HEK293 (cell line): ENCODE measurements around the gene HTR3B.

Source experiments
- CTCF ChIA-PET: fragments of 350-600 bp; formaldehyde crosslinking; extraction: SDS; loops from one replicate; lab custom pipeline; 2021; ENCODE audit warnings: antibody characterized with exemption; lab: Yijun Ruan, JAX
- POLR2A ChIA-PET: fragments of 300-600 bp; formaldehyde crosslinking; extraction: SDS; loops from one replicate; lab custom pipeline; 2020; ENCODE audit warnings: antibody characterized with exemption, inconsistent platforms; lab: Yijun Ruan, JAX
- H3K27ac ChIP-seq: fragments of 200-500 bp; sonication (Bioruptor generic); 2 replicates; pipeline ENCODE4 v1.5.1; 2014; ENCODE audit warnings: low read depth, low read length, control low read depth, inconsistent platforms; ENCODE audit errors: extremely low read depth
- H3K36me3 ChIP-seq, 2 experiments: fragments of 200-500 bp in 1 of 2; sonication (Bioruptor generic) in 1 of 2; 1 replicate in 1 of 2; 2 replicates in 1 of 2; pipeline ENCODE4 v1.5.1; 2014 to 2017; ENCODE audit warnings: inconsistent platforms in 2 of 2, low read length in 2 of 2; ENCODE audit not compliant: control insufficient read depth in 2 of 2, insufficient read depth in 1 of 2
- H3K4me1 ChIP-seq: fragments of 200-500 bp; sonication (Bioruptor generic); 2 replicates; pipeline ENCODE4 v1.5.1; 2014; ENCODE audit warnings: mild to moderate bottlenecking, low read length, inconsistent platforms; ENCODE audit not compliant: control insufficient read depth, insufficient read depth
- H3K4me3 ChIP-seq: 2 replicates; pipeline ENCODE4 v1.5.1; 2011; ENCODE audit warnings: low read depth, mild to moderate bottlenecking, control low read depth, low read length, moderate library complexity
- H3K9me3 ChIP-seq: fragments of 200-500 bp; sonication (Bioruptor generic); 2 replicates; pipeline ENCODE4 v1.5.1; 2014; ENCODE audit warnings: low read depth, low read length, inconsistent platforms; ENCODE audit not compliant: control insufficient read depth, insufficient read depth
- ATF2 ChIP-seq: fragments of 450-650 bp; formaldehyde crosslinking; IDR thresholded peaks from 2 replicates; pipeline ENCODE4 v1.5.1; 2016; ENCODE audit warnings: missing biosample characterization, missing genetic modification characterization, low read depth
- EGR2 ChIP-seq: fragments of 450-650 bp; formaldehyde crosslinking; IDR thresholded peaks from 2 replicates; pipeline ENCODE4 v1.5.1; 2016; ENCODE audit warnings: low read depth, missing biosample characterization, missing genetic modification characterization
- GFI1B ChIP-seq: fragments of 450-650 bp; formaldehyde crosslinking; IDR thresholded peaks from 2 replicates; pipeline ENCODE4 v1.5.1; 2016; ENCODE audit warnings: missing biosample characterization, missing genetic modification characterization
- MZF1 ChIP-seq: fragments of 450-650 bp; formaldehyde crosslinking; IDR thresholded peaks from 2 replicates; pipeline ENCODE4 v1.5.1; 2017; ENCODE audit warnings: missing biosample characterization, missing genetic modification characterization, borderline replicate concordance
- OSR2 ChIP-seq: fragments of 450-650 bp; formaldehyde crosslinking; IDR thresholded peaks from 2 replicates; pipeline ENCODE4 v1.5.1; 2016; ENCODE audit warnings: missing biosample characterization, missing genetic modification characterization
- PRDM6 ChIP-seq: fragments of 450-650 bp; formaldehyde crosslinking; IDR thresholded peaks from 2 replicates; pipeline ENCODE4 v1.5.1; 2017; ENCODE audit warnings: missing biosample characterization, missing genetic modification characterization
- REPIN1 ChIP-seq: fragments of 450-650 bp; formaldehyde crosslinking; IDR thresholded peaks from 2 replicates; pipeline ENCODE4 v1.5.1; 2017; ENCODE audit warnings: missing biosample characterization, missing genetic modification characterization, low read depth
- ZBTB21 ChIP-seq: fragments of 450-650 bp; formaldehyde crosslinking; IDR thresholded peaks from 2 replicates; pipeline ENCODE4 v1.5.1; 2017; ENCODE audit warnings: missing biosample characterization, missing genetic modification characterization
- ZBTB8A ChIP-seq: fragments of 450-650 bp; formaldehyde crosslinking; IDR thresholded peaks from 2 replicates; pipeline ENCODE4 v1.5.1; 2016; ENCODE audit warnings: missing biosample characterization, missing genetic modification characterization
- ZFHX2 ChIP-seq: fragments of 450-650 bp; formaldehyde crosslinking; conservative IDR thresholded peaks from 2 replicates; pipeline ENCODE4 v1.5.1; 2016; ENCODE audit warnings: missing biosample characterization, missing genetic modification characterization
- ZIC2 ChIP-seq: fragments of 450-650 bp; formaldehyde crosslinking; IDR thresholded peaks from 2 replicates; pipeline ENCODE4 v1.5.1; 2016; ENCODE audit warnings: missing biosample characterization, missing genetic modification characterization
- ZNF112 ChIP-seq: fragments of 450-650 bp; formaldehyde crosslinking; IDR thresholded peaks from 2 replicates; pipeline ENCODE4 v1.5.0; 2017; ENCODE audit warnings: missing biosample characterization, missing genetic modification characterization
- ZNF2 ChIP-seq: fragments of 450-650 bp; formaldehyde crosslinking; IDR thresholded peaks from 2 replicates; pipeline ENCODE4 v1.5.1; 2016; ENCODE audit warnings: missing biosample characterization, missing genetic modification characterization
- ZNF26 ChIP-seq: fragments of 450-650 bp; formaldehyde crosslinking; IDR thresholded peaks from 2 replicates; pipeline ENCODE4 v1.5.1; 2016; ENCODE audit warnings: missing biosample characterization, missing genetic modification characterization
- ZNF302 ChIP-seq: fragments of 450-650 bp; formaldehyde crosslinking; IDR thresholded peaks from 2 replicates; pipeline ENCODE4 v1.5.1; 2016; ENCODE audit warnings: missing biosample characterization, missing genetic modification characterization, low read depth
- ZNF341 ChIP-seq: fragments of 450-650 bp; formaldehyde crosslinking; IDR thresholded peaks from 2 replicates; pipeline ENCODE4; 2016; ENCODE audit warnings: low read depth, missing biosample characterization, missing genetic modification characterization
- ZNF394 ChIP-seq: fragments of 450-650 bp; formaldehyde crosslinking; IDR thresholded peaks from 2 replicates; pipeline ENCODE4 v1.5.1; 2016; ENCODE audit warnings: missing biosample characterization, missing genetic modification characterization, mild to moderate bottlenecking, moderate library complexity, borderline replicate concordance
- ZNF600 ChIP-seq: fragments of 450-650 bp; formaldehyde crosslinking; IDR thresholded peaks from 2 replicates; pipeline ENCODE4 v1.5.1; 2016; ENCODE audit warnings: missing biosample characterization, missing genetic modification characterization
- ZNF626 ChIP-seq: fragments of 450-650 bp; sonication (Bioruptor Pico); formaldehyde crosslinking; IDR thresholded peaks from 2 replicates; pipeline ENCODE4 v1.5.1; 2018; ENCODE audit warnings: missing biosample characterization, missing genetic modification characterization, inconsistent platforms
- ZNF629 ChIP-seq: fragments of 450-650 bp; formaldehyde crosslinking; IDR thresholded peaks from 2 replicates; pipeline ENCODE4 v1.5.1; 2017; ENCODE audit warnings: missing biosample characterization, missing genetic modification characterization
- ZNF645 ChIP-seq: fragments of 450-650 bp; formaldehyde crosslinking; IDR thresholded peaks from 2 replicates; pipeline ENCODE4; 2016; ENCODE audit warnings: missing biosample characterization, missing genetic modification characterization
- ZNF658 ChIP-seq: fragments of 450-650 bp; formaldehyde crosslinking; IDR thresholded peaks from 2 replicates; pipeline ENCODE4; 2016; ENCODE audit warnings: missing biosample characterization, missing genetic modification characterization
- ZNF677 ChIP-seq: fragments of 450-650 bp; IDR thresholded peaks from 2 replicates; pipeline ENCODE4 v1.5.0; 2018; ENCODE audit warnings: missing biosample characterization, mild to moderate bottlenecking, missing genetic modification characterization, moderate library complexity
- ZNF76 ChIP-seq: fragments of 450-650 bp; formaldehyde crosslinking; IDR thresholded peaks from 2 replicates; pipeline ENCODE4; 2016; ENCODE audit warnings: low read depth, missing biosample characterization, missing genetic modification characterization, borderline replicate concordance
- ZNF768 ChIP-seq: fragments of 450-650 bp; formaldehyde crosslinking; IDR thresholded peaks from 2 replicates; pipeline ENCODE4 v1.5.1; 2018; ENCODE audit warnings: missing biosample characterization, mild to moderate bottlenecking, missing genetic modification characterization
- ZNF777 ChIP-seq: fragments of 450-650 bp; formaldehyde crosslinking; IDR thresholded peaks from 2 replicates; pipeline ENCODE4 v1.5.1; 2017; ENCODE audit warnings: missing biosample characterization, missing genetic modification characterization, borderline replicate concordance
- ZSCAN18 ChIP-seq: fragments of 450-650 bp; formaldehyde crosslinking; IDR thresholded peaks from 2 replicates; pipeline ENCODE4 v1.5.1; 2016; ENCODE audit warnings: missing biosample characterization, missing genetic modification characterization
- ZSCAN4 ChIP-seq: fragments of 450-650 bp; formaldehyde crosslinking; IDR thresholded peaks from 2 replicates; pipeline ENCODE4 v1.5.1; 2017; ENCODE audit warnings: missing biosample characterization, missing genetic modification characterization

Gene HTR3B

GRCh38 chr11:113951537-113951936, 46.9 kb downstream of the HTR3B start:
- ChIA-PET POLR2A (no interaction called here), CTCF (interaction anchor here (1.4 kb wide), 1 partner anchor 55 kb away, joined by 5 read pairs; no protein-coding TSS in a partner anchor)

GRCh38 chr11:113952070-113952469, 47.5 kb downstream of the HTR3B start:
- Histone ChIP-seq H3K36me3 (no peaks in the 10 kb centered on the region), H3K4me1 (no peaks in the 10 kb centered on the region), H3K27ac (no peak overlapping the region), H3K9me3 (no peaks in the 10 kb centered on the region), H3K4me3 (no peak overlapping the region)
- ChIA-PET POLR2A (interaction anchor here (0.5 kb wide), 1 partner anchor 14 kb away, joined by 3 read pairs; no protein-coding TSS in a partner anchor), CTCF (interaction anchor here (1.4 kb wide), 1 partner anchor 56 kb away, joined by 5 read pairs; no protein-coding TSS in a partner anchor)
- no peak for TF ChIP-seq OSR2 (tag by site-specific recombination)
- no peak for TF ChIP-seq PRDM6
- peak; percentile 45; the same call in 1 of the 2 replicates for TF ChIP-seq EGR2 (tag by site-specific recombination)
- TF ChIP-seq ZNF645 (tag by site-specific recombination) = no peak
- TF ChIP-seq ZNF26 (tag by site-specific recombination) = no peak
- TF ChIP-seq ZNF777 (tag by site-specific recombination) = no peak
- no peak for TF ChIP-seq GFI1B
- TF ChIP-seq ZNF341 (tag by site-specific recombination) = peak; percentile 51
- TF ChIP-seq ZNF768 (tag by site-specific recombination) = no peak
- peak; percentile 54; the same call in 1 of the 2 replicates for TF ChIP-seq ZNF600
- TF ChIP-seq ATF2 (tag by site-specific recombination) = 0 out of 2 replicates have a peak, but pooled peaks have one; percentile 25
- TF ChIP-seq ZIC2 (tag by site-specific recombination) = peak; percentile 42; the same call in 1 of the 2 replicates
- TF ChIP-seq ZNF394 (tag by site-specific recombination) = peak; percentile 15; the same call in 1 of the 2 replicates
- peak; percentile 72 for TF ChIP-seq ZFHX2 (tag by site-specific recombination)
- TF ChIP-seq ZNF677 (tag by site-specific recombination) = no peak
- TF ChIP-seq ZBTB21 (tag by site-specific recombination) = no peak

More at GRCh38 chr11:113951537-113951936, 46.9 kb downstream of the HTR3B start:
- Histone ChIP-seq H3K36me3 (no peaks in the 10 kb centered on the region), H3K4me1 (no peaks in the 10 kb centered on the region), H3K4me3 (no peak overlapping the region), H3K27ac (no peak overlapping the region), H3K9me3 (no peaks in the 10 kb centered on the region)
- TF ChIP-seq ZNF302 (tag by site-specific recombination) = no peak
- no peak for TF ChIP-seq ZNF677 (tag by site-specific recombination)
- TF ChIP-seq ZNF626 (tag by site-specific recombination) = no peak
- TF ChIP-seq MZF1 (tag by site-specific recombination) = no peak
- TF ChIP-seq ZNF629 (tag by site-specific recombination) = no peak
- TF ChIP-seq ZNF112 (tag by site-specific recombination) = no peak
- no peak for TF ChIP-seq ZBTB8A (tag by site-specific recombination)
- no peak for TF ChIP-seq REPIN1 (tag by site-specific recombination)
- no peak for TF ChIP-seq ZNF658 (tag by site-specific recombination)
- TF ChIP-seq ZSCAN4 (tag by site-specific recombination) = no peak
- TF ChIP-seq ZNF2 (tag by site-specific recombination) = no peak
- TF ChIP-seq ZNF76 (tag by site-specific recombination) = no peak
- TF ChIP-seq ZSCAN18 (tag by site-specific recombination) = no peak
